CD4-positive, CD25-positive, alpha-beta regulatory T cell (primary cell): ENCODE measurements around the gene BGN. TPM values are rescaled to one million over a fixed set of nuclear protein-coding genes. Genes with fewer than 3 reads are reported as not detected.

Experiments
- ATAC-seq, 2 donors: fragments of 150-1000 bp; cut with Tn5 transposase; one replicate each; pipeline ENCODE4 v1.10.0; 2021; ENCODE audit warnings: low read depth in 2 of 2, moderate number of reproducible peaks in 2 of 2, moderate library complexity in 1 of 2
- DNase-seq, 3 donors: peaks; one replicate each; pipeline versions ENCODE4 v3.0.0 to v3.0.0-alpha.2; 2012 to 2022; ENCODE audit warnings: mixed read lengths in 1 of 3
- H3K27ac ChIP-seq: one replicate; pipeline ENCODE4 v1.7.0; 2013; ENCODE audit warnings: mild to moderate bottlenecking, low read length; ENCODE audit not compliant: insufficient read depth, poor library complexity, severe bottlenecking
- H3K27me3 ChIP-seq: one replicate; pipeline ENCODE4 v1.7.0; 2013; ENCODE audit warnings: low read length; ENCODE audit not compliant: control insufficient read depth, insufficient read depth
- H3K36me3 ChIP-seq: one replicate; pipeline ENCODE4 v1.7.0; 2013; ENCODE audit warnings: mild to moderate bottlenecking, low read length, moderate library complexity; ENCODE audit not compliant: control insufficient read depth, insufficient read depth
- H3K4me1 ChIP-seq: 2 replicates; pipeline ENCODE4 v1.7.0; 2013; ENCODE audit warnings: mild to moderate bottlenecking, low read length; ENCODE audit not compliant: insufficient read depth, control insufficient read depth, poor library complexity, severe bottlenecking
- H3K4me3 ChIP-seq: one replicate; pipeline ENCODE4 v1.7.0; 2013; ENCODE audit warnings: low read depth, mild to moderate bottlenecking, low read length, moderate library complexity
- H3K9me3 ChIP-seq, 2 experiments: 1 replicate in 1 of 2; 2 replicates in 1 of 2; pipeline ENCODE4 v1.7.0; 2013; ENCODE audit warnings: low read length in 2 of 2, mild to moderate bottlenecking in 1 of 2, moderate library complexity in 1 of 2; ENCODE audit not compliant: control insufficient read depth in 2 of 2
- H3K27ac Mint-ChIP-seq, 3 donors: one replicate each; pipeline ENCODE4 v1.8.0; 2020 to 2022; ENCODE audit warnings: mild to moderate bottlenecking in 3 of 3, mixed read lengths in 3 of 3, moderate library complexity in 2 of 3
- H3K27me3 Mint-ChIP-seq: one replicate; pipeline ENCODE4 v1.8.0; 2022; ENCODE audit warnings: mild to moderate bottlenecking, mixed read lengths
- H3K36me3 Mint-ChIP-seq: one replicate; pipeline ENCODE4 v1.8.0; 2020; ENCODE audit warnings: mixed read lengths
- H3K4me1 Mint-ChIP-seq, 4 donors: one replicate each; pipeline ENCODE4 v1.8.0; 2020 to 2022; ENCODE audit warnings: mixed read lengths in 4 of 4, mild to moderate bottlenecking in 1 of 4
- H3K4me3 Mint-ChIP-seq, 4 donors: one replicate each; pipeline ENCODE4 v1.8.0; 2020 to 2022; ENCODE audit warnings: mild to moderate bottlenecking in 4 of 4, mixed read lengths in 4 of 4, moderate library complexity in 3 of 4
- H3K9me3 Mint-ChIP-seq, 7 donors: one replicate each; pipeline ENCODE4 v1.8.0; 2020 to 2022; ENCODE audit warnings: mixed read lengths in 7 of 7, mild to moderate bottlenecking in 3 of 7, moderate library complexity in 2 of 7
- polyA plus RNA-seq, 4 donors: library from polyadenylated mRNA; unstranded; fragments of 300-500 nt; fragmentation: Illumina TruSeq; gene quantifications; one replicate each; pipeline ENCODE4 v1.2.3, GENCODE V29; 2021
- total RNA-seq: library from RNA; stranded (reverse); gene quantifications from one replicate; pipeline ENCODE4 v1.2.3, GENCODE V29; 2022

BGN gene
- total and polyA plus RNA-seq, 5 donors from 2014 or later = not detected

GRCh38 chrX:153478746-153479145 lies 16.0 kb upstream of the BGN start:
- no peaks in the 10 kb centered on the region for H3K36me3 Mint-ChIP-seq
- H3K27me3 Mint-ChIP-seq = no peaks in the 10 kb centered on the region
- no peak overlapping the region for H3K27ac Mint-ChIP-seq
- H3K4me1 Mint-ChIP-seq = peaks cover 0 to 14% (median 3%) of the 10 kb centered on the region in 4 donors
- Histone ChIP-seq H3K4me3 (no peak overlapping the region), H3K27me3 (no peaks in the 10 kb centered on the region), H3K27ac (no peak overlapping the region), H3K9me3 (no peaks in the 10 kb centered on the region), H3K4me1 (peaks cover 8% of the 10 kb centered on the region), H3K36me3 (no peaks in the 10 kb centered on the region)
- H3K4me3 Mint-ChIP-seq = no peak overlapping the region
- ATAC-seq = no peak
- no peaks in the 10 kb centered on the region for H3K9me3 Mint-ChIP-seq
- DNase-seq = no peak

GRCh38 chrX:153481043-153481442 lies 13.7 kb upstream of the BGN start:
- DNase-seq = no peak
- H3K27ac Mint-ChIP-seq = no peak overlapping the region
- no peaks in the 10 kb centered on the region for H3K27me3 Mint-ChIP-seq
- H3K4me3 ChIP-seq = no peak overlapping the region
- H3K36me3 ChIP-seq = no peaks in the 10 kb centered on the region
- no peaks in the 10 kb centered on the region for H3K9me3 ChIP-seq
- H3K36me3 Mint-ChIP-seq = no peaks in the 10 kb centered on the region
- no peaks in the 10 kb centered on the region for H3K4me1 ChIP-seq
- H3K9me3 Mint-ChIP-seq = no peaks in the 10 kb centered on the region
- no peak for ATAC-seq
- H3K27ac ChIP-seq = no peak overlapping the region
- no peak overlapping the region for H3K4me3 Mint-ChIP-seq
- H3K27me3 ChIP-seq = no peaks in the 10 kb centered on the region
- H3K4me1 Mint-ChIP-seq = peaks cover 0 to 5% (median under 1%) of the 10 kb centered on the region in 4 donors

- Histone ChIP-seq H3K27me3 (no peaks in the 10 kb centered on the region), H3K27ac (no peak overlapping the region), H3K4me1 (no peaks in the 10 kb centered on the region), H3K4me3 (no peak overlapping the region), H3K9me3 (no peaks in the 10 kb centered on the region), H3K36me3 (no peaks in the 10 kb centered on the region)
- no peaks in the 10 kb centered on the region for H3K9me3 Mint-ChIP-seq
- no peaks in the 10 kb centered on the region for H3K4me1 Mint-ChIP-seq
- no peaks in the 10 kb centered on the region for H3K27me3 Mint-ChIP-seq
- H3K27ac Mint-ChIP-seq = no peak overlapping the region
- no peak overlapping the region for H3K4me3 Mint-ChIP-seq
- no peaks in the 10 kb centered on the region for H3K36me3 Mint-ChIP-seq
- DNase-seq (no peak), ATAC-seq (no peak)
Observed at GRCh38 chrX:153482376-153483015, 12.3 kb upstream of the BGN start.

- H3K27ac ChIP-seq = no peak overlapping the region
- H3K9me3 Mint-ChIP-seq = no peaks in the 10 kb centered on the region
- H3K4me1 Mint-ChIP-seq = no peaks in the 10 kb centered on the region
- no peaks in the 10 kb centered on the region for H3K4me1 ChIP-seq
- no peak overlapping the region for H3K4me3 Mint-ChIP-seq
- ATAC-seq (no peak), DNase-seq (no peak)
- H3K9me3 ChIP-seq = no peaks in the 10 kb centered on the region
- H3K27me3 Mint-ChIP-seq = no peaks in the 10 kb centered on the region
- no peaks in the 10 kb centered on the region for H3K36me3 Mint-ChIP-seq
- no peaks in the 10 kb centered on the region for H3K27me3 ChIP-seq
- no peak overlapping the region for H3K27ac Mint-ChIP-seq
- no peak overlapping the region for H3K4me3 ChIP-seq
- H3K36me3 ChIP-seq = no peaks in the 10 kb centered on the region
Observed at GRCh38 chrX:153485396-153486080, 9.2 kb upstream of the BGN start.

GRCh38 chrX:153486171-153486570 lies 8.6 kb upstream of the BGN start:
- no peak for ATAC-seq
- H3K4me3 ChIP-seq = no peak overlapping the region
- no peaks in the 10 kb centered on the region for H3K27me3 Mint-ChIP-seq
- H3K9me3 ChIP-seq = no peaks in the 10 kb centered on the region
- no peak overlapping the region for H3K27ac ChIP-seq
- no peaks in the 10 kb centered on the region for H3K9me3 Mint-ChIP-seq
- no peaks in the 10 kb centered on the region for H3K4me1 Mint-ChIP-seq
- H3K36me3 ChIP-seq = no peaks in the 10 kb centered on the region
- H3K27me3 ChIP-seq = no peaks in the 10 kb centered on the region
- no peak overlapping the region for H3K27ac Mint-ChIP-seq
- no peak for DNase-seq
- no peak overlapping the region for H3K4me3 Mint-ChIP-seq
- no peaks in the 10 kb centered on the region for H3K36me3 Mint-ChIP-seq
- no peaks in the 10 kb centered on the region for H3K4me1 ChIP-seq

GRCh38 chrX:153487590-153488071 lies 7.1 kb upstream of the BGN start:
- no peaks in the 10 kb centered on the region for H3K4me1 Mint-ChIP-seq
- no peaks in the 10 kb centered on the region for H3K9me3 Mint-ChIP-seq
- H3K36me3 ChIP-seq = no peaks in the 10 kb centered on the region
- DNase-seq = no peak
- no peaks in the 10 kb centered on the region for H3K36me3 Mint-ChIP-seq
- no peak overlapping the region for H3K27ac Mint-ChIP-seq
- ATAC-seq = no peak
- H3K4me1 ChIP-seq = no peaks in the 10 kb centered on the region
- no peaks in the 10 kb centered on the region for H3K27me3 ChIP-seq
- H3K27me3 Mint-ChIP-seq = no peaks in the 10 kb centered on the region
- H3K27ac ChIP-seq = no peak overlapping the region
- no peaks in the 10 kb centered on the region for H3K9me3 ChIP-seq
- H3K4me3 Mint-ChIP-seq = no peak overlapping the region
- no peak overlapping the region for H3K4me3 ChIP-seq

GRCh38 chrX:153488231-153488914 lies 6.4 kb upstream of the BGN start:
- Histone ChIP-seq H3K4me1 (no peaks in the 10 kb centered on the region), H3K4me3 (no peak overlapping the region), H3K27me3 (no peaks in the 10 kb centered on the region), H3K36me3 (no peaks in the 10 kb centered on the region), H3K9me3 (no peaks in the 10 kb centered on the region), H3K27ac (no peak overlapping the region)
- Mint-ChIP-seq H3K9me3 (no peaks in the 10 kb centered on the region), H3K4me1 (no peaks in the 10 kb centered on the region), H3K27me3 (no peaks in the 10 kb centered on the region), H3K36me3 (no peaks in the 10 kb centered on the region), H3K4me3 (no peak overlapping the region), H3K27ac (no peak overlapping the region)
- ATAC-seq (no peak), DNase-seq (no peak)
